GDM1 (cell line): Measurements from ENCODE around the gene IGSF21.

ENCODE experiments used
- DNase-seq: peaks from one replicate; lab custom pipeline; 2025; lab: John Stamatoyannopoulos, UW

Gene IGSF21

DNA sequence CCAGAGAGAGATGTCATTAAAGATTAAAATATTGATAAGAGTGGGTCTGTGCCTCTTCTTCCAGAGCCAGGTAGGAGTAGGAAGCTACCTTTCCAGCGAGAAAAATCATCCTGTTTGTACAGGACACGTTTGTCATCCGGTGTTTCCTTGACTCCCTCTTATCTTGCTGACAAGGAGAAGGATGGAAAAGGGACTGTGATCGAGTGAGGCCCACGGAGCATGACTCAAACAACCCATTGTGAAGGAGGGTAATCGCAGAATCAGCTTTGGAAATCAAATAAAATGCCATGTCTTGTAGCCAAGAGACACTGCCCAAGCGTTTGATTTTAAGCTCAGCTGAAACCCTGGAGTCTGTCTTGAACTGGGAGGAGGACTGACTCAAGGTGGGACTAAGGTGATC, 97.7 kb downstream of the IGSF21 start:
- no peak for DNase-seq

- no peak for DNase-seq
These were observed 104.2 kb downstream of the IGSF21 start for GRCh38 chr1:18211764-18212163.

GRCh38 chr1:18217398-18218043, 109.9 kb downstream of the IGSF21 start:
- DNase-seq, result peak; percentile 61

DNA sequence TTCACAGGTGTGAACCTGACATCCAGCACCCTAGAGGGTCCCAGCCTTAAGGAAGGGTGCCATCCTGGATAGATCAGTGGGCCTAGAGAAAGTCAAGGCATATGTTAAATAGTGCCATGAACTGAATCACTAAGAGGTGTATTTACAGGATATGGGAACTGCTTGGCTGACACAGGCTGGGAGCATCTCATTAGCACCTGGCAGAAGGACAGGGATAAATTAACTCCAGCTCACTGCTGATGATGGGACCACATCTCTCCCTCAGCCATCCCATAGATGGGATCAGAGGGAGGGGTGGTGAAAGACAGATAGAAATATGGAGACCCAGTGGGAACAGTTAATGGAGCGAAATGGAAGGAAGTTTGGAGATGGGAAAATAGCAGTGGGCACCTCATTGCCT, 122.0 kb downstream of the IGSF21 start:
- no peak for DNase-seq

GRCh38 chr1:18230321-18230720, 122.7 kb downstream of the IGSF21 start:
- DNase-seq, result no peak

GRCh38 chr1:18230840-18231239, 123.2 kb downstream of the IGSF21 start:
- no peak for DNase-seq

GRCh38 chr1:18232052-18232451, 124.5 kb downstream of the IGSF21 start:
- no peak for DNase-seq

DNA sequence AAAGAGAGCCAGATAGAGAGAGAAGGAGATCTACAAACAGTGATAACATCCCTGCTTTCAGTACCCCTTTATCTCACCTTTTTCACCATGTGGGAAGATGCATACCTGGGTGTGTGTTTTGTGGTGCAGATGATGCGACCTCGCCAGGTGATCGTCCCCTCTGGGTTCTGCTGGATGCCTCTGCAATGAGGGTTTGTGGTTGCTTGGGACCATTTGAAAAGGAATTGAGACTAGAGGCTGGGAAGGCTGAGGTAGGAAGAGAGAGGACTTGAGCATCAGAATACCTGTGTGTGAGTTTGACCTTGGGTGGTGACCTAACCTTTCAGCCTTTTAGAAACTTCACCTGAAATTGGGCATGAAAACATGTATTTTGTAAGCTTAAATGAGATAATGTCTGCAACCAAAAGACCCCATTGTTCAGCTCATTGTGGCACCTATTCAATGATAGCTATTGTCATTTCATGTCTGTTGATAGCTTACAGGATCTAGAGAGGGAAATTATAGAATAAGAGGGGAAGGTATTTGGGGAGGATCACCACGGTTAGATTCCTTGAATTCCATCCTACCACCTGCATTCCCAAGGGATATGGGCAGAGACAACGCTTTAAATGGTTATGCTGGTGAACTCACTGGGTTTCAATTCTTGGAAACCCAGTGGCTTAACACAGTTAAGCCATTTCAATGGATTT, 125.7 kb downstream of the IGSF21 start:
- DNase-seq, result no peak

- no peak for DNase-seq
These were observed 127.2 kb downstream of the IGSF21 start for GRCh38 chr1:18234790-18235242.

GRCh38 chr1:18237371-18237770, 129.8 kb downstream of the IGSF21 start:
- DNase-seq, result no peak

DNA sequence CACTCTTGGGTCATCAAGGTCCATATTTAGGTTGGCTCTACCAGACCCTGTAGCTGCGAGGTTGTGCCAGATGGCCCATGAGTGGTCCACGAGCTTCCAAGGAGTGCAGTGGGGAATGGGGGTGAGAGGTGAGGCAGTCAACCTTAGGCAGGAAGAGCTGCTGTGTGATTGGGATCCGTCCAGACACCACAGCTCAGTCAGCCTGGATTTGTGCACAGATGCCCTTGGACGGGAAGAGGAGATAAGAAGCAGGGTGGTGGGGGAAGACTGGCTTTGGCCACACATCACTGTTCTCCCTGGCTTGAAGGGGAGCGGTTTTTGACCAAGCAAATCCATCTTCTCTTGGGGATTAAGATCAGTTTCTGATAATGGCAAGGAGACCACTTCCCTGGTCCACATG, 130.6 kb downstream of the IGSF21 start:
- DNase-seq, result no peak

GRCh38 chr1:18239671-18240070, 132.1 kb downstream of the IGSF21 start:
- no peak for DNase-seq

- no peak for DNase-seq
These were observed 133.3 kb downstream of the IGSF21 start for GRCh38 chr1:18240906-18241305.

DNA sequence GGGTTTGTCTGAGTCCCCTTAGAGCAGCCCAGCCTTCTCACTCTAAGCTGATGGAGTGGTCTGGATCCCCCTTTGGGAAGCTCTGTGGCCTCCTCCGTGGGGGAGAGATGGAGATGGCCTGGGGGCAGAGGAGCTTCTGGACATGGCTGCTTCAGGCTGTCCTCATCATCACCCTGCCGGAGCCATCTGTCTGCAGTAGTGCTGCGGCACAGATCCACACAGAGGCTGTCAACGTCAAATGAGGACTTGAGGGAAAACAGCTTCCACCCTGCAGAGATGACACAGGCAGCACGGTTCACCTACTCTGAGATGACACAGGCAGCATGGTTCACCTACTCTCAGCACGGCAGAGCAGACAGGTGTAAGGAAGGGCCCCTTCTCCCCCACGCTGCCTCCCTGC, 134.3 kb downstream of the IGSF21 start:
- DNase-seq, result no peak

GRCh38 chr1:18243503-18244175, 136.0 kb downstream of the IGSF21 start:
- no peak for DNase-seq

- no peak for DNase-seq
These were observed 137.2 kb downstream of the IGSF21 start for GRCh38 chr1:18244762-18245161.

GRCh38 chr1:18245647-18246046, 138.0 kb downstream of the IGSF21 start:
- DNase-seq, result no peak

GRCh38 chr1:18246543-18246942, 138.9 kb downstream of the IGSF21 start:
- DNase-seq, result no peak

GRCh38 chr1:18247151-18247550, 139.6 kb downstream of the IGSF21 start:
- DNase-seq, result no peak

GRCh38 chr1:18249631-18250030, 142.0 kb downstream of the IGSF21 start:
- DNase-seq, result no peak

GRCh38 chr1:18253093-18253492, 145.5 kb downstream of the IGSF21 start:
- no peak for DNase-seq

- no peak for DNase-seq
These were observed 149.0 kb downstream of the IGSF21 start for GRCh38 chr1:18256282-18257235.
